Kidney (tissue), 14 donors: ENCODE data around the gene FAM151A. TPM values are rescaled to one million over a fixed set of nuclear protein-coding genes. Genes with fewer than 3 reads are reported as not detected.

Experiments
- DNase-seq, 5 donors: peaks; one replicate each; pipeline ENCODE4 v3.0.0-alpha.2; 2013 to 2020
- FAIRE-seq: peaks from 2 replicates; lab custom pipeline; 2012; peaks lifted over from hg19 to GRCh38; lab: Jason Lieb, UNC
- H3K27ac ChIP-seq, 2 donors: one replicate each; pipeline ENCODE4 v1.7.0; 2013; ENCODE audit warnings: low read depth in 2 of 2, low read length in 2 of 2, inconsistent platforms in 1 of 2
- H3K27me3 ChIP-seq: one replicate; pipeline ENCODE4 v1.7.1; 2013; ENCODE audit warnings: low read length, inconsistent platforms; ENCODE audit not compliant: control insufficient read depth, insufficient read depth
- H3K36me3 ChIP-seq, 3 donors: one replicate each; pipeline versions ENCODE4 v1.7.0 to v1.7.1; 2013; ENCODE audit warnings: low read length in 3 of 3, control low read depth in 1 of 3, inconsistent platforms in 1 of 3; ENCODE audit not compliant: insufficient read depth in 3 of 3, control insufficient read depth in 2 of 3
- H3K4me1 ChIP-seq, 3 donors: one replicate each; pipeline versions ENCODE4 v1.7.0 to v1.7.1; 2013; ENCODE audit warnings: low read length in 3 of 3, inconsistent platforms in 1 of 3, low read depth in 1 of 3; ENCODE audit not compliant: control insufficient read depth in 2 of 3, insufficient read depth in 2 of 3
- H3K4me3 ChIP-seq, 3 donors: one replicate each; pipeline versions ENCODE4 v1.7.0 to v1.8.1; 2013; ENCODE audit warnings: low read length in 3 of 3, control low read depth in 1 of 3, inconsistent platforms in 1 of 3
- H3K9ac ChIP-seq, 3 donors: one replicate each; pipeline versions ENCODE4 v1.7.0 to v1.7.1; 2013; ENCODE audit warnings: low read length in 3 of 3, control low read depth in 1 of 3, inconsistent platforms in 1 of 3
- H3K9me3 ChIP-seq, 3 donors: one replicate each; pipeline versions ENCODE4 v1.7.0 to v1.7.1; 2013; ENCODE audit warnings: low read length in 3 of 3, control low read depth in 1 of 3, inconsistent platforms in 1 of 3; ENCODE audit not compliant: control insufficient read depth in 2 of 3, insufficient read depth in 1 of 3
- CTCF ChIP-seq: IDR thresholded peaks from 3 replicates; pipeline ENCODE4 v1.5.1; 2012; ENCODE audit warnings: mild to moderate bottlenecking, moderate library complexity, borderline replicate concordance; ENCODE audit not compliant: insufficient read depth; ENCODE audit errors: extremely low read depth
- intact Hi-C: fragments of 100-400 bp; cut with DNase I; formaldehyde crosslinking; loops from one replicate; pipeline ENCODE4 v1.11.1; 2022
- polyA plus RNA-seq: library from polyadenylated mRNA; stranded (reverse); fragments of 350-450 nt; fragmentation: Illumina TruSeq; extraction: RNeasy Lipid Tissue Mini Kit (QIAGEN cat#74804); gene quantifications from one replicate; pipeline ENCODE4 v1.2.3, GENCODE V29; 2014; ENCODE audit warnings: low read depth, low replicate concordance; ENCODE audit not compliant: insufficient read depth
- total RNA-seq: library from RNA; stranded (reverse); fragmentation: NEBNext Ultra II Directional; extraction: Animal tissue kit (Norgen Biotek cat#: 25700); gene quantifications from one replicate; pipeline ENCODE4 v1.2.1, GENCODE V29; 2021
- donor health status: control.
- donor health status: control.
- donor health status: control.
- donor health status: control.
- donor health status: control.
- donor health status: DM: yes; HTN: yes; CAD: no.
- donor health status: Normal renal cell carcinoma (clear cell type).

FAM151A gene
- total and polyA plus RNA-seq, 2 donors from 2014 or later, result 237 TPM; not detected in 1

- no peaks in the 10 kb centered on the region for H3K36me3 ChIP-seq
- no peaks in the 10 kb centered on the region for H3K27me3 ChIP-seq
- TF ChIP-seq CTCF, result no peak
- intact Hi-C loops, result no loop called here
- H3K27ac ChIP-seq, result peak overlapping the region in 1 of 2 donors; percentile 27
- H3K4me1 ChIP-seq, result peaks cover 0 to 16% (median 7%) of the 10 kb centered on the region in 3 donors
- H3K9ac ChIP-seq, result no peak overlapping the region
- H3K9me3 ChIP-seq, result no peaks in the 10 kb centered on the region
- H3K4me3 ChIP-seq, result no peak overlapping the region
- DNase-seq (peak in 1 of 5 donors; percentile 34), FAIRE-seq (no peak)
Measured at GRCh38 chr1:54559771-54560231, 63.5 kb downstream of the FAM151A start.

Other genes with a start within 250 kb of the FAM151A start
- 49.6 TPM for gene SSBP3, start 217.1 kb downstream of the FAM151A start, total RNA-seq
- 33.3 TPM for gene SSBP3, start 217.1 kb downstream of the FAM151A start, polyA plus RNA-seq
- 24.6 TPM for gene ACOT11, start 75.3 kb downstream of the FAM151A start, total RNA-seq
- gene ACOT11, start 75.3 kb downstream of the FAM151A start, polyA plus RNA-seq, result 31.1 TPM
- gene MROH7, start 18.3 kb upstream of the FAM151A start, total RNA-seq, result 5.4 TPM
- 3.8 TPM for gene MROH7, start 18.3 kb upstream of the FAM151A start, polyA plus RNA-seq
- gene TTC4, start 92.3 kb upstream of the FAM151A start, total RNA-seq, result 18.0 TPM
- gene TTC4, start 92.3 kb upstream of the FAM151A start, polyA plus RNA-seq, result 21.5 TPM
- 7.1 TPM for gene PARS2, start 141.0 kb upstream of the FAM151A start, total RNA-seq
- 7.2 TPM for gene PARS2, start 141.0 kb upstream of the FAM151A start, polyA plus RNA-seq
- 16.5 TPM for gene TTC22, start 177.8 kb upstream of the FAM151A start, total RNA-seq
- gene TTC22, start 177.8 kb upstream of the FAM151A start, polyA plus RNA-seq, result 9.6 TPM